Left lobe of liver (tissue), 2 donors: ENCODE results near the gene PLCL2. TPM values are rescaled to one million over a fixed set of nuclear protein-coding genes. Genes with fewer than 3 reads are reported as not detected.
A peak's percentile ranks its signal among the peaks of the same experiment; 100 is the strongest.

ENCODE experiments used
- ATAC-seq: fragments of 200-7000 bp; cut with Tn5 transposase; one replicate; pipeline ENCODE4 v1.9.1; 2020; ENCODE audit warnings: mild to moderate bottlenecking, moderate library complexity
- DNase-seq: peaks from one replicate; pipeline ENCODE4 v3.0.0-alpha.2; 2020; ENCODE audit warnings: low spot score
- total RNA-seq: library from RNA; stranded (reverse); gene quantifications from one replicate; pipeline ENCODE4 v1.2.1, GENCODE V29; 2021
- donor health status: DM: no; HTN: no; CAD: no; lungs with moderate emphysema.
- donor health status: DM: no; HTN: yes; CAD: no.

PLCL2 gene
- total RNA-seq, 1 donor from 2014 or later = 5.6 TPM

DNA sequence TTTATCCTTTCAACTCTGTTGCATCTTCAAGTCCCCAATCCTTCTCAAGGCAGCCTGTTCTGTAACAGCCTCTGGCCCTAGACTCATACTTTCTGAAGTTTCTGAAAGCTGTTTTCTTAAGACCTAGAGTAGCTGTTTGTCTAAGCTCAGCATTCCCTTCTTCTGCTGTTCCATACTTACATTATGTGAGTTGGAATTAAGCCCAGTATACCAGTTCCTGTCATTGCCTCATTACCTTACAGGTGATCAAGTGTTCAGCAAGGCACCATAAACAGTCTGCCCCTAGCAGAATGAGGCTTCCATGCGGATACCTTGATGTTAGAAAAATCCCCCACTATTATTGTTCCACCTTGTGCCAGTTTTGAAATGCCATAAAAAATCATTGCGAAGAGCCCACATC, 180.6 kb downstream of the PLCL2 start:
- ATAC-seq = no peak
- DNase-seq = no peak

DNA sequence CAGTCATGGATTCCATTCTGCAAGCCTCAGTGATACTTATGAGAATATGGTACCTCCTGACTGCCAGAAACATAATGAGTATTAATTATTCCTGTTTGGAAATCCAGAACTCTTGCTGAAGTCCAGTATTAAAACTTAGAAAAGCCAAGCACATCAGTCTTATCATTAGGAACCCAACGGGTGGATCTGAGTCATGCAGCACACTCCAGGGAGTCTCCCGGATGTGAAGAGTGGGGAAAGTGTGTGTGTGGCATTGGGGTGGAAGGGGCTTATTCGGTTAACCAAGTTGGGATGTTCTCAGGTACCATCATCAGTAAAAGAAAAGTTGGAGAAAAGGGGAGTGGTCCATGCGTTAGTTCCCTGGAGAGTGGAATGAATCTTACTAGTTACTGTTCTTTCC, 181.1 kb downstream of the PLCL2 start:
- ATAC-seq = no peak
- DNase-seq = no peak

DNA sequence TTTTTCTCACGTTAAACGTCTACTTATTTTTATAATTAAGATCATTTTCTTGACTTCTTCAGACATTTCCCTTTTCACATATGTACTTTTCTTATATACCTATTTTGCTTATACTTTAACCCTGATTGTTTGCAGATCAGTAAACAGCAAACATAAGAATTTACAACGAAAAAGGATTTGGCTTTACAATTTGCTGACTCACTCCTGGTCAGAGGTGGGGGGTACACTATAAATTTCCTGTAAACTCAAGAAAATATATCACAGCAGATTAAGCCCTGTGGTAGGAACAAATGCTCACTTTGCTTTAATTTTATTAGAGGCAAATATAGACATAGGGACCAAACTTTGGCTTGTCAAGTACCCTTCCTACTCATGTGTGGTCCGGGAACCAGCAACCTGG, 185.0 kb downstream of the PLCL2 start:
- DNase-seq = no peak
- ATAC-seq = no peak

DNA sequence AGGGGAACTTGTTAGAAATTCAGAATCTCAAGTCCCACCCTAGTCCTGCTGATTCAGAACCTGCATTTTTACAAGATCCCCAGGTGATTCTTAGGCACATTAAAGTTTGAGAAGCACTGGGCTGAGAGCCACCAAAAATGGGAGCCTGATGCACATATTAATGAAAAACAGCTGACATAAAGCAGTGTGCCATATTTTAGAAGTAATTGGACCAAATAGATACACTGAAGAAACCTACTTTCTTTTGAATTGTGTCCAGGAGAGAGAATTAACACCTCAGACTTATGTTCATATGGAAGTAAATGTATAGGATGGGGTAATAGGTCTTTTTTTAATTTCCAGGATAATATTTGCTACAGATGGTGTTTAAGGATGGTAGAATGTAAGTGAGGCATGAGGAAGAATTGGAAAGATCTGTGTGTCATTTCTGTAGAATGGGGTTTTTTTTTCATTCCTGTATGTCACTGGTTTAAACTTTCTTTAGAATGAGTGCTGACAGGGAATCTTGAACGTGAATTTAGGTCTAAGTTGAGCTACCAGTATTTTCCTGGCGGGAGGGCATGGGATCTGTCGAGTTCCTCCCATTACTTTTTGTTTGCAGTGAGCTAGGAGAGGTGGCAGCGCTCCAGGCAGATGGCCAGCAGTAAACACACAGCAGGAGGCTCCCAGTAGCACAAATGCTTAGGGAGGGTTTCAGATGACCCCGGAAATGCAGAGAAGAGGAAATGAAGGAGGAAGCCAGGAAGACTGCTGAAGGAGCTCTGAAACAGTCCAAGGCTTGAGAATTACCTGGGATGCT, 185.6 kb downstream of the PLCL2 start:
- ATAC-seq = peak; percentile 96
- DNase-seq = peak; percentile 62

DNA sequence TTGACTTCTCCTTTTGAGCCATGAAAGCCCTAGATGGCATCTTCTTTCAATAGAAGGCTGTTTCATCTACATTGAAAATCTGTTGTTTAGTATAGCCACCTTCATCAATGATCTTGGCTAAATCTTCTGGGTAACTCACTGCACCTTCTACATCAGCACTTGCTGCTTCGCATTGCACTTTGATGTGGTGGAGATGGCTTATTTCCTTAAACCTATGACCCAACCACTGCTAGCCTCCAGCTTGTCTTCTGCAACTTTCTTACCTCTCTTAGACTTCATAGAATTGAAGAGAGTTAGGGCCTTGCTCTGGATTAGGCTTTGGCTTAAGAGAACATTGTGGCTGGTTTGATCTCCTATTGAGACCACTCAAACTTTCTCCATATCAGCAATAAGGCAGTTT, 189.8 kb downstream of the PLCL2 start:
- ATAC-seq (no peak), DNase-seq (no peak)

DNA sequence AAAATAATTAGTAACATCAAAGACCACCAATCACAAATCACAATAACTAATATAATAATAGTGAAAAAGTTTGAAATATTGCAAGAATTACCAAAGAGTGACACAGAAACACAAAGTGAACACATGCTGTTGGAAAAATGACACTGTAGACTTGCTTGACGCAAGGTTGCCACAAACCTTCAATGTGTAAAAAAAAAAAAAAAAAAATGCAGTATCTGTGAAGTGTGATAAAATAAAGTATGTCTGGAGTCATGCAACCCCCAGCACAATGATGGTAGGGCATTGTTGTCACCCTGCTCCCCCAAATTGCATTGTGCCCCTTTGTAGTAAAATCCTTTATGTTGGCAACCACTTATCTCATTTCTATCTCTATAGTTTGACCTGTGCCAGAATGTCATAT, 190.6 kb downstream of the PLCL2 start:
- ATAC-seq (no peak), DNase-seq (no peak)

DNA sequence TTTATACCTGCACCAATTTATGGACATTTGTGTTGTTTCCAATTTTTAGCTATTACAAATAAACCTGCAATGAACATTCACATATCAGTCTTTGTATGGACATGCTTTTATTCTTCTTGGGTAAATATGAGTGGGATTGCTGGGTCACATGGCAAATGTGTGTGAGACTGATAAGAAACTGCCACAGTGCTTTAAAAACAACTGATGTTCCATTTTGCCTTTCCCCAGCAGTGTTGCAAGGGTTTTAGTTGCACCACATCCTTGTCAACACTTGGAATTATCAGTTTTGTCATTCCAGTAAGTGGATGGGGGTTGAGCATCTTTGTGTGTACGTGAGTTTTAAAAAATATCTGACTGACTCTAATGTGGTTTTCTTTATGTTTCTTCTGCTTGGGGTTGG, 191.2 kb downstream of the PLCL2 start:
- DNase-seq (no peak), ATAC-seq (no peak)

DNA sequence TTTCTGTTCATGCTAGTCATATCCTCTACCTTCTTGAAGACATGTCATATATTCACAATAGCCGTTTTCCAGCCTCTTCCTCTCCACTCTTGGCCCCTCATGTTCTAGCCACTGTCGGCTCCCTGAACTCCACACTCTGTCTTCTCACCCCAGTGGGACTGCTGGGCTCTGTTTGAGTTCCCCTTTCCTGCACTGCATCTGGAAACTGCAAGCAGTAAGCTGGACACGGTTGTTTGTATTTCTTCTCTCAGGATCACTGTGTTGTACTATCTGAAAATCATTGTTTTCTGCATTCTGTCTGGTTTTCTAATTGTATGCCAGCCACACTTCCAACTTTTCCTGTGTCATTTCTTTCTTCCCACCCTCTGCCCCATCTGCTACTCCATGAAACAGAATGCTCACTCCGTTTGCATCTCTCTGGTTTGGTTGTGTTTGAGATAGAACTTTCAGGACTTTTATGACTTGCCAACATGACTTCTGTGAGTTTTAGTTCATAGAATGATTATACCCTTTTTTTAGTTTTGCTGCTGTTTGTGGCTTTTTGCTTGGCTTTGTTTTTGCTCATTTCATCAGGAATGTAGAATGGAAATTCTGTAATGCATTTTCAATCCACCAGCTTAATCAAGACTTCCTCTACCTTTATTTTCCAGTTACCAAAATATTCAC, 192.3 kb downstream of the PLCL2 start:
- DNase-seq = no peak

DNA sequence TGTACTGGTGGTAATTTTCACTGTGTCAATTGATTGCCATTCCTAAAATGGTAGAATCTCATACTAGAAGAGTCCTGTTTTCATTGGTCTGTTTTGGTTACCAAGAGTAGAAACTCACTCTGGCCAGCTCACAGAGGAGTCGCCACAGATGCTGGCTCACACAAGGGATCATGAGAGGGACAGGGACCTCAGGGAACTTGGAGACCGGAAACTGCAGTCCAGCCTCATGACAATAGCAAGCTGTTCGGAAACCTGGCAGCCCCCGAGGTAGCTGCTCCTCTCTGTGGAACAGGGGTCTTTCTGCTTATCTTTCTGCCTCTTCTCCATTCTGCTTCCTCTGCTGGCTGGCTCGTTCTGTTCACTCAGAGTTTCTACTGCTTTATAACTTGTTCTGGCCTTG, 192.9 kb downstream of the PLCL2 start:
- ATAC-seq = peak; percentile 47

More for the DNA sequence above, 192.3 kb downstream of the PLCL2 start:
- no peak for ATAC-seq

DNA sequence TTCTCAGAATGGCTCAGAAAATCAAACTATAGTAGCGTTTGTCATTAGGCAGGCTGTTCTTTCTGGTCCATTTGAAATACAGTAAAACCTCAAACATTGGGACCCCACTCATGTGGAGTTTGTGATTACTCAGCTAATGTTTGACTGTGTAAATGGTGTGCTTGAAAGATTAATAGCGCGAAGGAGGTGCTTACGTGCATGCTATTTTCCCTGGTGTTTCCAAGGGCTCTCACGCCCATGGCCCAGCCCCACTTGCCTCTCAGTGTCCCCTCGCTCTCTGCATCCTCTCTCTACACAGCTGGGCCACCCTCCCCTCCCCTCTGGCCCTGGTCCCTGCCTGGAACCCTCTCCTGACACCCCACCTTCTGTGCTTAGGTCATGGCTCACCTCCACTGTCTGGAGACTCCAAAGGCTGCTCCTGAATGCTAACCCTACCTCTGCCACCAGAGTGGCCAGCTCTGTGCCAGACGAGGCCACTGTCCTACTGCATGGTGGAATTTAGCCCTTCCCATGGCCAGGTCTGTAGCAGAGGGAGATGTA, 194.2 kb downstream of the PLCL2 start:
- ATAC-seq = no peak
- no peak for DNase-seq

More for the DNA sequence above, 192.9 kb downstream of the PLCL2 start:
- DNase-seq = no peak

DNA sequence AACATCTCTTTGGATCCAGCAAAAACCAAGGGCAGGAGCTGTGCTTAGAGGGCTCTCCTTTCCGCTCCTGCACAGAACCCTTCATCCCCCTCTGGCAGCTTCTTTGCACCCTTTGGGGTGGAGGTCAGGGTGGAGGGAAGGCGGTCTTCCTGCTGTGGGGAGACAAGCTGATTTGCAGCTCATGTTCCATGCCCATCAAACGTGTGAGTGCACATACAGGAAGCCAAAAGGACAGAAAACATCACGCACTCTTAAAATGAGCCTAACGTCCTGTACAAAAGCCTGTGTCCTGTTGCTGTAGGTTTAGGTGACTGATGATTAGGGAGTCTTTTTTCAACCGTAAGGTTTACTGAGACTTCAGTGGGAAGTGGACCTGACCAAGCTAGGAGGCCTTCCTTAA, 195.2 kb downstream of the PLCL2 start:
- no peak for DNase-seq
- ATAC-seq = no peak

DNA sequence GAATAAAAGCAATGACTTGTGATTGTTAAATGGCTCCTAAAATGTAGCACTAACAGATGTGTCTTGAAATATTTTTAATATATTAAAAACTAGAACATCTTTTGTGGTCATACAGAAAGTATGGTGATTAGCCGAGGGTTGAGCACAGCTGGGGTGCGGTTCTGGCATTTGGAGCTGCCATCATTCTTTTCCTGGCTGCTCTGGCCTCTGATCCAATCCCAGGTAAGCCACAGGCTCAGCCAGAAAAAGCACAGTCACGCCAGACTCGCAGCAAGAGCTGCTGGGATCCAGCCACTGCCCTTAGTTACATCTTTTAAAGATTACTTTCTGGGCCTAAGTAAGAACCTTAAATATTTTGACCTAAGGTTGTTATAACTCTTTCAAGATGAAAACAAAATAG, 196.8 kb downstream of the PLCL2 start:
- ATAC-seq (no peak), DNase-seq (no peak)

DNA sequence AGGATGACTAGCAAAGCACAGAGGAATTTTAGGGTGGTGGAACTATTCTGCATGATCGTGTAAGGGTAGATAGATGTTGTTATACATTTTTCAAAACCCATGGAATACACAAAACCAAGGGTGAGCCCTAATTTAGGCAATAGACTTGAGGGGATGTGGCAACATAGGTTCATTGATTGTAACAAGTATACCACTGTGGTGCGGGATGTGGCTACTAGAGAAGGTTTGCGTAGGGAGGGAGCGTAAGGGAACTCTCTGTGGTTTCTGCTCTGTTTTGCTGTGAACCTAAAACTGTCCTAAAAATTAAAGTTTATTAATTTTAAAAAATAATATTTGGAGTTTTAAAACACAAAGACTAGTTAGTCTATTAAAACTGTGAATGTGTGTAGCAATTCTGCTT, 202.8 kb downstream of the PLCL2 start:
- DNase-seq (no peak), ATAC-seq (no peak)

DNA sequence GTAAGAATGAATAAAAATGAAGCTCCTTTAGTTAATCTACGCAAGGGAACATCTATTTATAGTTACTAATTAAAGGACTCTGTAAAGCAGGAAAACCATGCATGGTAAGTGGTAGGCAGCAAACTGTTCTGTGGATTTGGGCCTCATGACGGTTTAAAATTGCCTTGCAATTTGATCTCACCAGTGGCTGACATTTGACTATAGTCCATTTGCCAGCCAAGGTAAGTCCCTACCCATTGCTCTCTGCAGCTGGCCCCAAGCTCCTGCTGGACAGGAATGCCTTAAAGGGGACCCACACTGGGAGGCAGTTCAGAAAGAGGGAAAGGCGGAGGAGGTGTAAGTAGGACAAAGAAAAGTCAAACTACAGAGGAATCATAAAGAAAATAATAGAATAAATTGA, 203.3 kb downstream of the PLCL2 start:
- DNase-seq (no peak), ATAC-seq (no peak)

DNA sequence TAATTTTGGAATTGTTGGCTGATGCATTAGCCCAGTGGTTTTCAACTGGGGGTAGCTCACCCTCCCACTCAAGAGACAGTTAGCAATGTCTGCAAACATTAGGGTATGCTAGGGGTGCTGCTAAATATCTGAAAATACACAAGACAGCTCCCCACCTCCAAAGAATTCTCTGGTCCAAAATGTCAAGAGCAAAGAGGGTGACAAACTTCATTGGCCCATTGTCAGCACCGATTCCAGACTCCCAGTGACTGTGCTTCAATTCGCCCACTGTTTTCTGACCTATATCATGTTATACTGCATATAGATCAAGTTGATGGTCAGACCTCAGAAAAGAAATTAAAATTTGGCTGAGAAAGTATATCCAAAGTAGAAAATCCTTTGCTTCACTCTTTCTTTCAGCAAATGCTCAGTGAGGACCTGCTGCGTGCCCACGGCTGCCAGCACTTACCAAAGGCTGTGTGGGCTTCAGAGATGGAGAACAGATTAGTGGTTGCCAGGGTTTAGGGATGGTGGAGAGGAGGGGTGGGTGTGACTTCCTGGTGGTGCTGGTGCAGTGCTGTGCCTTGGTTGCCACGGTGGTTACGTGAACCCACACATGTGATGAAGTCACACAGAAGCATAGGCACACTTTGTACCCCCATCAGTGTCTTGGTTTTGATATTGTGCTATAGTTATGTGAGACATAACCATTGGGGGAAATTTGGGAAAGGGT, 204.0 kb downstream of the PLCL2 start:
- DNase-seq = no peak
- ATAC-seq = no peak

DNA sequence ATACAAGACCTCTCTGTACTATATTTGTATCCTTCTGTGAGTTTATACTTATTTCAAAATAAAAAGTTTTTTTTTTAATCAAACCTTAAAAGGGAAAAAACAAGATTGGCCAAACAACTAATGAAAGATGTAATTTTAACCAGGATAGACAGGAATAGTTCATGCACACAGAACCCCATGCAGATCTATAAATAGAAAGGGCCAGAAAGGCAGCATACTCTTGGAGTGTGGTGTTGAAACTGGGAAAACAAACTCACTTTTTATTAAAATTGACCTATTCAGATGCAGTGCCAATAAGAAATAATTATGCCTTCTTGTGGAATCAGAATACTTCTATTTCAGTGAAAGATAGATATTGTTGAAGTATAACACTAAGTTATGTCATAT, 204.6 kb downstream of the PLCL2 start:
- no peak for DNase-seq
- no peak for ATAC-seq

DNA sequence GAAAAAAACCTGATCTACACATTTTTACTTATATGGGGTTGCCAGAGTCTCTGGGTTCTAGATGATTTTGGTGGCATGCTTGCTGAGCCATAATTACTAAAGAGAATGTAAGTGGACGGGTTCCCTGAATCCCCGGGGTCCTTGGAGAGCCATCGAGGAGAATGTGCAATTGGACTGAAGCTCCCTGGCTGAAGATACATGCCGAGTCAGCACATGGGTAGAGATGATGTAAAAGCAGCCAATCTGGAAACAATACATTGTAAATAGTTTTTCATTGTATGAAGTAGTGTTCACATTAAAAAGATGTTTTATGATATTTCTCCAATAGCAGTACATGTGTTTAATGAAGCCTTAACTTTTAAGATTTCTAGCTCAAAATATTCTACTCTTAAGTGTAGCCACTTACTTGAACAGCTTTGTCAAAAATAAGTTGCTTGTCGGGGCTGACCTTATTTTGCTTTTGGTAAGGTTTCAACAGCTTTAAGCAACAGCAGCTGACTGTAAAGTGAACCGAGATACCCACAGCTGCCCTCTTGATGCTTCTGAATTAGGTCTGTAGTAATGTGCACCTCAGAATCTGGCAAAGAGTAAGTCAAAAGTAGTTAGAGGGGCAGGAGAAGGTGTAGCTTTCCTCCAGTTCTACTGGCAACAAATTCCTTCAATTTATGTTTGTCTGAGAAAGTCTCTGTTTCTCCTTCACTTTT, 205.7 kb downstream of the PLCL2 start:
- no peak for DNase-seq
- ATAC-seq = no peak

DNA sequence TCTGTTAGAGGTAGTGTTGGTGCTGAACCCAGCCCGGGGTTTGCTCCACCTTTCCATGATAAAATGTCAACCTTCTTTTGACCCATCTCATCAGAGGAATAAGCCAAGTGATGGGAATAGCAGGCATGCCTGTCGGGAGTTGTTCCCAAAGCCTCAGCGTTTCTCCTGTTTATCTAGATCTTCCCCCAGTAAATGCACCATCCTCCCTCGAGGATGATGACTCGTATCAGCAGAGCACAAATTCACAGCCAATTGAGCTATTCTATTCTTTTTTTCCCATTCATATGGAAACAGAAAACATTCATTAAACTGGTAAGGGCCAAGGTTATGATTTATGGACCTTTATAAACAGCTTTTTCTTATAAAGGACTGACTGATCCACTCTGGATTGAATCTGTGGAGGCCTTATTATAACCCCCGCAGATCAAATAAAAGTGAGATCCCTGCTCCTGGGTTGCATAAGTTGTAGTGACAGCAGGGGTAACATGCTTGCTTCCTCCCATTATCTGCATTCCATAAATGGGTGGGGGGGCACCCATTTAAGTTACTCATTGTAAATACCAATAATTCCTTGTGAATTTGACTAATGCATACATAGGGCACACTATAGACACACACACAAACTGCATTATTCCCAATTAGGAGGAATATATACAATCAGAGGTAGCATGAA, 207.3 kb downstream of the PLCL2 start:
- DNase-seq (no peak), ATAC-seq (no peak)

DNA sequence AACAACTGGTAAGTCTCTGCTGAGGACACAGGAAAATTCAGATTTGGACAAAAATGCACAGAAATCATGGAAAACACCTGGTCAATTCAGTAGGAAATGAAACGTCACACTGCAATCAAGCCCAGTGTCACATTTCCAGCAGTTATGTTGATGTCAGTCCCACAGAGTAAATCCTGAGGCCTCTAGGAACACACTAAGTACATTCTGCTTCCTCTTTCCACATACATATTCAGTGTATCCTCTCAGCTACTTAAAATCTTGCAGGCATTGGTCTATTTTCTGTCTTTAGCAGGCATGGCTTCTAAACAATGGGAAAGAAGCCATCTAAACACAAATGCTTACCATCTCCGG, 207.8 kb downstream of the PLCL2 start:
- no peak for ATAC-seq
- no peak for DNase-seq

DNA sequence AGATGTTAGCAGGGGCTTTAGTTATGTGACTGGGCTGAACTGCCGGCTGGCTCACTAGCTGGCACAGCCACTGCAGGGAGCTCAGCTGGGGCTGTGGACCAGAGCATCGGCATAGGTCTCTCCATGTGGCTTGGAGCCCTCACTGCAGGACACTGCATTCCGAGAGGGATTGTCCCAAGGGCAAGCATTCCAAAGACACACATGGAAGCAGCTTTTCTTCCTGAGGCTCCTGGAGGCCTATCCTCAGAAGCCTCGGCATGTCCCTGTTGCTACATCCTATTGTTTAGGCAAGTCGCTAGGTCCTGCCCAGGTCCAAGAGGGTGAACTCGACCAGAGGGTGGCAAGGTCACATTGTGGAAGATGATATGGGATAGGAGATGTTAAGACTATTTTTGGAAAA, 209.8 kb downstream of the PLCL2 start:
- peak; percentile 29 for ATAC-seq

DNA sequence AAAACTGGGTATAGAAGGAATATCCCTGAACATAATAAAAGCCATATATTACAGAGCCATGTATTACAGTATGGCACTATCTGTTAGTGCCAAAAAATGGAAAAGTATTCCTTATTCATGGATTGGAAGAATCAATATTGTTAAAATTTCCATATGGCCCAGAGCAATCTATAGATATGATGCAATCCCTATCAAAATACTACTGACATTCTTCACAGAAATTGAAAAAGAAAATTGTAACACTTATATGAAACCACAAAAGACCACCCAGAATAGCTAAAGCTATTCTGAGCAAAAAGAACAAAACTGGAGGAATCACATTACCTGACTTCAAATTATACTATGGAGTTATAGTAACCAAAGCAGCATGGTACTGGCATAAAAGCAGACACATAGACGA, 218.8 kb downstream of the PLCL2 start:
- ATAC-seq = no peak
- no peak for DNase-seq

More for the DNA sequence above, 209.8 kb downstream of the PLCL2 start:
- DNase-seq = no peak
